ENCODE data around the gene SIDT2. TPM values are rescaled to one million over a fixed set of nuclear protein-coding genes. Genes with fewer than 3 reads are reported as not detected.
A peak's percentile ranks its signal among the peaks of the same experiment; 100 is the strongest.

Gene SIDT2
- total RNA-seq, 4 donors from 2014 or later: 15.3 to 50.1 (median 33.6) TPM

GRCh38 chr11:117179048-117179999 is 781 bp downstream of the SIDT2 start:
- H3K4me3 ChIP-seq: peak overlapping the region; percentile 84 to 88
- peak overlapping the region; percentile 96 to 98 (median 96) for H3K27ac ChIP-seq
- H3K27me3 ChIP-seq: no peaks in the 10 kb centered on the region
- H3K4me1 ChIP-seq: peaks cover 0 to 59% (median 25%) of the 10 kb centered on the region in 3 donors
- peak; percentile 42 for ATAC-seq
- H3K36me3 ChIP-seq: peaks cover 0 to 27% of the 10 kb centered on the region in 2 donors
- TF ChIP-seq EP300 (IDR thresholded peaks at IDR 0.05) (no peak), POLR2AphosphoS5 (IDR thresholded peaks at IDR 0.05) (no peak), CTCF (IDR thresholded peaks at IDR 0.05) (peak in 1 of 4 experiments; percentile 4), POLR2A (IDR thresholded peaks at IDR 0.05) (no peak)
- H3K9me3 ChIP-seq: no peaks in the 10 kb centered on the region
- 0% methylated on average over 10 of the region's 39 CpGs; no CpG with 5 or more reads in 1 of the 2 donors for WGBS, 2 donors (ENCODE audit: low coverage in 1 of 2)

GRCh38 chr11:117180020-117180419 is 1.5 kb downstream of the SIDT2 start:
- TF ChIP-seq CTCF (IDR thresholded peaks at IDR 0.05): no peak
- TF ChIP-seq POLR2AphosphoS5 (IDR thresholded peaks at IDR 0.05): no peak
- no peak for TF ChIP-seq EP300 (IDR thresholded peaks at IDR 0.05)
- no peak for TF ChIP-seq POLR2A (IDR thresholded peaks at IDR 0.05)
- no peaks in the 10 kb centered on the region for H3K27me3 ChIP-seq
- no peaks in the 10 kb centered on the region for H3K9me3 ChIP-seq
- peaks cover 0 to 34% of the 10 kb centered on the region in 2 donors for H3K36me3 ChIP-seq
- peaks cover 0 to 59% (median 25%) of the 10 kb centered on the region in 3 donors for H3K4me1 ChIP-seq
- no peak for ATAC-seq
- H3K4me3 ChIP-seq: peak overlapping the region; percentile 84 to 88
- WGBS, 2 donors (ENCODE audit: low coverage in 1 of 2): 10% methylated on average over 2 of the region's 4 CpGs; no CpG with 5 or more reads in 1 of the 2 donors
- H3K27ac ChIP-seq: peak overlapping the region; percentile 96 to 98 (median 96)

GRCh38 chr11:117180661-117181585 is 2.4 kb downstream of the SIDT2 start:
- ATAC-seq: peak; percentile 40
- H3K4me3 ChIP-seq: peak overlapping the region in 1 of 2 donors; percentile 84
- TF ChIP-seq POLR2A (IDR thresholded peaks at IDR 0.05) (no peak), POLR2AphosphoS5 (IDR thresholded peaks at IDR 0.05) (peak; percentile 27), EP300 (IDR thresholded peaks at IDR 0.05) (no peak), CTCF (IDR thresholded peaks at IDR 0.05) (peak in 3 of 4 experiments; percentile 81 to 84 (median 83))
- 0 to 45% methylated on average over 1 to 4 of the region's 22 CpGs for whole genome bisulfite sequencing, 2 donors (ENCODE audit: low coverage in 1 of 2)
- H3K27me3 ChIP-seq: no peaks in the 10 kb centered on the region
- peaks cover 0 to 43% of the 10 kb centered on the region in 2 donors for H3K36me3 ChIP-seq
- no peaks in the 10 kb centered on the region for H3K9me3 ChIP-seq
- H3K27ac ChIP-seq: peak overlapping the region in 3 of 4 donors; percentile 25 to 98 (median 96)
- H3K4me1 ChIP-seq: peaks cover 0 to 53% (median 25%) of the 10 kb centered on the region in 3 donors

GRCh38 chr11:117181586-117182550 is 3.3 kb downstream of the SIDT2 start:
- Histone ChIP-seq H3K36me3 (peaks cover 0 to 53% of the 10 kb centered on the region in 2 donors), H3K27me3 (no peaks in the 10 kb centered on the region), H3K4me3 (no peak overlapping the region), H3K4me1 (peaks cover 0 to 52% (median 25%) of the 10 kb centered on the region in 3 donors), H3K9me3 (no peaks in the 10 kb centered on the region), H3K27ac (peak overlapping the region in 2 of 4 donors; percentile 41 to 46)
- WGBS, 2 donors (ENCODE audit: low coverage in 1 of 2): 86% methylated on average over 6 of the region's 22 CpGs; no CpG with 5 or more reads in 1 of the 2 donors
- TF ChIP-seq POLR2AphosphoS5 (IDR thresholded peaks at IDR 0.05) (no peak), POLR2A (IDR thresholded peaks at IDR 0.05) (no peak), CTCF (IDR thresholded peaks at IDR 0.05) (no peak), EP300 (IDR thresholded peaks at IDR 0.05) (no peak)
- no peak for ATAC-seq

Data from gastroesophageal sphincter (tissue), 4 donors.